GM19468 (cell line): ENCODE measurements around the gene PRPF6.
A peak's percentile ranks its signal among the peaks of the same experiment; 100 is the strongest.

Experiments
- ATAC-seq: cut with Tn5 transposase; IDR thresholded peaks from one replicate; pipeline ENCODE4 v1.9.1; 2021; ENCODE audit warnings: mild to moderate bottlenecking, moderate library complexity, moderate number of reproducible peaks; ENCODE audit not compliant: unreplicated experiment; ENCODE audit errors: extremely low read depth

PRPF6 gene

GRCh38 chr20:63945921-63946920 lies 34.7 kb upstream of the PRPF6 start:
- no peak for ATAC-seq

- no peak for ATAC-seq
These were observed 33.8 kb upstream of the PRPF6 start for GRCh38 chr20:63946986-63947637.

GRCh38 chr20:63947638-63948456 lies 33.1 kb upstream of the PRPF6 start:
- ATAC-seq = no peak

- ATAC-seq = no peak
These were observed 30.1 kb upstream of the PRPF6 start for GRCh38 chr20:63950701-63951397.

GRCh38 chr20:63951398-63952209 lies 29.3 kb upstream of the PRPF6 start:
- no peak for ATAC-seq

- no peak for ATAC-seq
These were observed 28.8 kb upstream of the PRPF6 start for GRCh38 chr20:63952210-63952535.

GRCh38 chr20:63952769-63953168 lies 28.2 kb upstream of the PRPF6 start:
- ATAC-seq = no peak

- ATAC-seq = no peak
These were observed 27.0 kb upstream of the PRPF6 start for GRCh38 chr20:63953764-63954429.

GRCh38 chr20:63955281-63955826 lies 25.6 kb upstream of the PRPF6 start:
- no peak for ATAC-seq

GRCh38 chr20:63955827-63956663 lies 24.9 kb upstream of the PRPF6 start, which contains the start of gene UCKL1:
UCKL1 (minus strand) TSS chr20:63956416; CDS start chr20:63956372, 44 bp downstream.
- peak; percentile 60 for ATAC-seq

GRCh38 chr20:63956664-63957003 lies 24.3 kb upstream of the PRPF6 start:
- ATAC-seq = no peak

- no peak for ATAC-seq
These were observed 23.8 kb upstream of the PRPF6 start for GRCh38 chr20:63957004-63957689.

- no peak for ATAC-seq
These were observed 23.1 kb upstream of the PRPF6 start for GRCh38 chr20:63957690-63958441.

GRCh38 chr20:63958471-63958870 lies 22.5 kb upstream of the PRPF6 start:
- no peak for ATAC-seq

- no peak for ATAC-seq
These were observed 21.8 kb upstream of the PRPF6 start for GRCh38 chr20:63958964-63959698.

GRCh38 chr20:63959699-63960075 lies 21.2 kb upstream of the PRPF6 start:
- ATAC-seq = no peak
